GM18867 (cell line): Measurements from ENCODE around the gene TLE5.

Source experiments
- ATAC-seq: cut with Tn5 transposase; IDR thresholded peaks from one replicate; pipeline ENCODE4 v1.9.1; 2021; ENCODE audit warnings: mild to moderate bottlenecking, moderate library complexity; ENCODE audit not compliant: unreplicated experiment

The TLE5 gene

DNA sequence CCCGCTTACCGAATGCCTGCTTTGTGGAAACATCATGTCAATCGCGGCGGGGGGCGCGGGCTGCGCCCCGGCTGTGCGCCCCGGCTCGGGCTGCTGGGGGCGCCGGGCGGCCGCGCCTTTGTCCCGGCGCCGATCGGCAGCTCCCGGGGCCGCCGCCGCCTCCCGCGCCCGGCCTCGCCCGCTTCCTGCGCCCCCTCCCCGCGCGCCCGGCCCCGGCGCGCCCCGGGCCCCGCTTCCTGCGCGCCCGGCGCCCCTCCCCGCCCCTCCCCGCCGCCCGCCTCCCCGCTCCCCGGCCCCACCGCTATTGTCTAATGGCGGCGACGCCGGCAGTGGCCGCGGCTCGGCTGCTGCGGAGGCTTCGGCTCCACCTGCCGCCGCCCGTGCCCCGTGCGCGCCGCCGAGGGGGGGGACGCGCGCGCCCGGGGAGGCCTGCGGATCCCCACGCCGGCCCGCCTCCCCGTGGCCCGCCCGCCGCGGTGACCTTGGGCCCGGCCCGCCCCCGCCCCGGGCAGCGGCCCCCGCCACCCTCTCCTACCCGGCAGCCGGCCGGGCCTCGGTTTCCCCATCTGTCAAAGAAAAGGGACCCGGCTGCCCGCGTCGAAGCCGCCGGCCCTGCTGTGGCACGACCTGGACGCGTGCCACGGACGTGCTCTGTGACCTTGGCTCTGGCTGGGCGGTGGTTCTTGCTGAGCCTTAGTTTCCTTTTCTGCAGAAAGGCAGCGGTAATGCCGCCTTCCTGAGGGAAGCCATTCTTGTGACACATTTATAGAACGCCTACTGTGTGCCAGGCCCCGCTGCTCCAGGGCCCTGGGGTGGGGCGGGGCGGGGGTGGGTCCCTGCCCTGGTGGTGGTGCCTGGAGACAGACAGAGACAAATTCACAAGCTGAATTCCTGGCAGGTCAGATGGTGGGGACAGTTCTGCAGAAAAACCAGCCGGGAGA is at the start of gene TLE5:
Gene TLE5 (minus strand): TSS at position 331 of the 941 bp plus-strand sequence. CDS start 295 bp downstream, at position 36.
- ATAC-seq = no peak

GRCh38 chr19:3111586-3112247 is 49.4 kb upstream of the TLE5 start:
- ATAC-seq = no peak

- ATAC-seq = no peak
Observed at GRCh38 chr19:3110126-3110825, 48.0 kb upstream of the TLE5 start.

GRCh38 chr19:3109491-3109890 is 47.2 kb upstream of the TLE5 start:
- no peak for ATAC-seq

DNA sequence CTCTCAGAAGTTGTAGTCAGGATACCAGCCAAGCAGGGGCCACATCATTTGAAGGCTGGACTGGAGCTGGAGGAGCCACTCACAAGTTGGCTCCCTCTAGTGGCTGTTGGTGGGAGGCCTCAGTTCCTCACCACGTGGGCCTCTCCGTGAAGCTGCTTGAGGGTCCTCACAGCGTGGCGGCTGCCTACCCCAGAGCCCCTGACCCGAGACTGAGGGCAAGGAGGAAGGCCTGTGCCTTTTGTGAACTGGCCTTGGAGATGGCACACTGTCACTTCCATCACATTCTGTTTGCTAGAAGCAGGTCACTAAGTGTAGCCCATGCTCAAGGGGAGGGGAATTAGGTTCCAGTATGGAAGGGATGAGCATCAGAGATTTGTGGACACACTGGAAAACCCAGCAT is 46.5 kb upstream of the TLE5 start:
- ATAC-seq = no peak

DNA sequence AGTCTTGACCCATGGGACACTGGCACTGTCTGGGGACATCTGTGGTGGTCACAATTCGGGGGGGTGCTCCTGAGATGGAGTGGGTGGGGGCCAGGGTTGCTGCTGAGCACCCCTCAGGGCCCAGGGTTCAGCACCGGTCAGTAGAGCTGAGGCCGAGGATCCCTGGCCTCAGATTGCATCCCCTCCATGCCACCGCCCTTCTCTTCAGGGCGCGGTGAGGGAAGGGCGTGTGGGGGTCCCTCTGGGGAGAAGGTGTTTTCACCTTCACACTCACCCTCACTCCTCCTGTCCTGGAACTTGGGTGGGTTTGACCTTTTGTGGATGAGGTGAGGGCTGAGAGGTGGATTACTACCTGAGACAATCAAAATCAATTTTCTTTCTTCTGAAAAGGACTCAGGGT is 45.4 kb upstream of the TLE5 start:
- ATAC-seq = no peak

DNA sequence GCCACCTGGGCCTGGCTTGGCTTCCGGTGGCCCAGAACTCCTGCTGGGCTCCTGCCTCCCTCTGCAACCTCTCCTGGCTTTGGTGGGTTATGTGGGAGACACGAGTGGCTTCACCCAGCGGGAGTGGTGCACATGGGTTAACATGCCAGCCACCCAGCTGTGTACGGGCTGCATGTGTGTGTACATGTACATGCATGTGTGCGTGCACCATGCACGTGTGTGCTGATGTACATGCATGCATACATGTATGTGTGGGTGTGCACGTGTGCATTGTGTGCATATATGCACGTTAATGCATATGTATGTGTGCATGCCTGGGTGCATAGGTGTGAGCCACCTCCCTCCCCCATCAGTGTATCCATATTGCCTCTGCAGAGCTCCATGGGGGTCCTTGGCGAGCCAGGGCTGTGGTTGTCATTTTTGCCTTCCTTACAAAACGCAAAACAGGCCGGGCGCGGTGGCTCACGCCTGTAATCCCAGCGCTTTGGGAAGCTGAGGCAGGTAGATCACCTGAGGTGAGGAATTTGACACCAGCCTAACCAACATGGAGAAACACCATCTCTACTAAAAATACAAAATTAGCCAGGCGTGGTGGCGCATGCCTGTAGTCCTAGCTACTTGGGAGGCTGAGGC is 44.3 kb upstream of the TLE5 start:
- no peak for ATAC-seq

DNA sequence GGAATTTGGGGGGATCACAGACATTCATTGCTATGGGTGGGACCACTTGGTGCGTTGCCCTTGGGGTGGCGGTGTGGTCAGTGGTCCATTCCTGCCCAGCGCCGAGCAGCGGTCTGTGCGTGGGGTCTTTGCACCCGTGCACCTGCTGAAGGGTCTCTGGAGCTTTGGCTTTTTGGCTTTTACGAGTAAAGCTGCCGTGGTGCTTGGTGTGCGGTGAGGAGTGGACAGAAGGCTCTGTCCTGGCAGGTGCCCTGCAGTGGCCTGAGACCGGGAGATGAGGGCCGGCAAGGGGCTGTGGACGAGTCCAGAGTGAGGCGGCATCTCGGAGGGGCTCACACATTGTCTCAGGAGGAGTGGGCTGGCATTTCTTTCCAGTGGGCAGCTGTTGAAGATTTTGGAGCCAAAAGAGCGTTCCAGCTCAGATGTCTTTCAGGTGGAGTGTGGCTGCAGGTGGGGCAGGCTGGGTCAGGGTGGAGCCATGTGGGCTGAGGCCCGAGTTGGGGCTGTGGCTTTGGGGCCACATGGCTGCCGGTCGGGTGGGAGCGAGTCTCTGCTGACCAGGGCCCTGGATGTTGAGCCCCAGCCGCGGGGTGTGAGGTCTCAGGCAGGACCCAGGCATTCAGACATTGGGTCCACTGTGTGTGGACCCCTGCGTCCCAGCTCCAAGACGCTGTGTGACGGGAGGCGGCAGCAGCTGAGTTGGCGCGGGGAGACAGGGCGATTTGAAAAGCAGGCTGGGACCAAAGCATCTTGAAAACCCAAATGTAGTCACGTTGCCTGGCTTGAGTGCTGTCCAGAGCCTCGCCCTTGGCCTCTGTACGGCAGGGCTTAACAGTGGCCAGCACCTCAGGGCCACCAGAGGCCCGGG is 43.6 kb upstream of the TLE5 start:
- no peak for ATAC-seq

DNA sequence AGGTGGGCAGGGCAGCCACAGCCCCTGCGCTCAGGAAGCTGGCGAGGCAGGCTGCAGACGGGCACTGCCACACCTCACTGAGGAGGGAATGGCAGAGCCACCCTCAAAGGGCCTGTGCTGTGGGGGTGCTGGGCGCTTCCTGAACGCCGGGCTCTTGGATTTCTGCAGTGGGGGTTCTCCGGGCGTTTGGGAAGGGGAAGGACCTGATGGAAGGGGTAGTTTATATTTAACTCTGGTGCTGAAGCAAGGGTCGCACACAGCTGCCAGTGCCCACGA is 42.4 kb upstream of the TLE5 start:
- no peak for ATAC-seq

DNA sequence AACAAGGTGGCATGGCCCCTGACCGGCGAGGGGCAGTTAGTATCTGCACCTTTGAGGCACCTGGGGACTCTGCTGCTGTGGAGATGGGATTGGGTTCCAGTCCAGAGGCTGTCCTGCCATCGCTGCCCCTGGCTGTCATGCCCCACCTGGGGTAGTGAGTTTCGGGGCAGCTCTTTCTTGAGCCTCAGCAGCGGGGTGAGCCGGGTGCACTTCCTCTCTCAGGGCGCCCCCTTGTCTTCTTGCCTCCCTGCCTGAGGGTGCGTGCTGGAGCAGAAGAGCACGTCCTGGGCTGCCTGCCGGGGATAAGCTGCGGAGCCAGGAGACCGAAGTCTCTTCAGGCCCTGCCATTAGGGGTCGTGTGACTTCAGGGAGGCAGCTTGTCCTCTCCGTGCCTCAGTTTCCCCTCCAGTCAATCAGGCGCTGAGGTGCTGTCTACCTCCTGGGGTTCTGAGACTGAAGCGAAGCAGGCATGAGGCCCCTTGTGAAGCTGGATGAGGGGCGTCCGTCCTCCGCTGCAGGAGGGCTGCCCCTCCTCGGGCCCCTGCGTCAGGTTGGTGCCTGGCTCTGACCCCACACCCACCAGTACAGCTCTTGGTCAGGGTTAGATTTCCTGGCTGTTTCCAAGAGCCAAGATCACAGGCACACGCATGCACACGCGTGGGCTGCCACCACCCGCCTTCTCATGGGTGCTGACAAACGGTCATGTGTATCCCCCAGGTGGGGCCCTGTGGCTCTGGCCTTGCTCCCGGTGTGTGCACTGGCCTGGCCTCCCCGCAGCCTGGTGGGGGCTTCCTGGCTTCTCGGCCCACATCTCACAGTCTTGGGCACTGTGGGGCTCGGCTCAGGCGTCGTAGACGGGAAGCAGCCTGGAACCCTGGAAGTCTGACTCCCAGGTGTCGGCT is 40.2 kb upstream of the TLE5 start:
- ATAC-seq = no peak

DNA sequence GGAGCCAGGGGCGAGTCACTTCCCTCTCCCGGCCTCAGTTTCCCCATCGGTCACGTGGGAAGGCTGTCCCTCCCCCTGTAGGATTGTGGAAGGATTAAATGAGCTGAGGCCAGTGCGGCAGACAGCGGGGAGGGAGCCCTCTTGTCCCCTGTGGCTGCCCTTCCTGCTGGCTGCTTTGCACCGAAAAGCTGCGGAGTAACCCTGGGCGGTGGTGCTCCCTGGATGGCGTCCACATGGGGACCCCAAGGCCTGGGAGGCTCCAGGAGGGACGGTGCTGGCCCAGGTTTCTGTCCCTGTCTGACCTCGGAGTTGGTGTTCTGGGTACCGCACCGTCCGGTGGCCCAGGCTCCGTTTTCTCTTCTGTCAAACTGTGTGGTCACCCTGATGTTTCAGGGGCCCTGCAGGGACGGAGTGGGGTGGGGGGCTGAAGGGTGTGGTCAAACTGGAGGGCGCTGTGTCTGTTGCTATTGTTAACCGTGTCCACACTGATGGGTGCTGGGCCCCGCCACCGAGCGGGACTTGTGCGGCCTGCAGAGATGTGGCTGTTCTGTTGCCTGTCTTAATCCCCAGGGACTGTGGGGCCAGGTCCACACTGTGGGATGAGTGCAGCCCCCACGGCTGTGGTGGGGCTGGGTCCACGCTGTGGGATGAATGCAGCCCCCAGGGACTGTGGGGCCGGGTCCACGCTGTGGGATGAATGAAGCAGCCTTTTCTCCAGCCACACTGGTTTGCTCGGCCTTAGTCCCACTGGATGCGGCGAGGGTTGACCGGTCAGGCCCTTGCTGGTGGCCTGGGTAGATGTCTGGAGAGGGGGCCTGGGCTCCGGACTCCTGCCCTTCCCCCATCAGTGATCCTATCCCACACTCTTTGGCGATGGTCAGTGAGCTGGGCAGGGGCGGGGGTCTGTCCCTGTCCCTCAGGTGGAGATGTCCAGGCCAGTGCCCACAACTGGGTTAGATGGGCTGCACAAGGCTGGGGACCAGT is 38.7 kb upstream of the TLE5 start:
- no peak for ATAC-seq

DNA sequence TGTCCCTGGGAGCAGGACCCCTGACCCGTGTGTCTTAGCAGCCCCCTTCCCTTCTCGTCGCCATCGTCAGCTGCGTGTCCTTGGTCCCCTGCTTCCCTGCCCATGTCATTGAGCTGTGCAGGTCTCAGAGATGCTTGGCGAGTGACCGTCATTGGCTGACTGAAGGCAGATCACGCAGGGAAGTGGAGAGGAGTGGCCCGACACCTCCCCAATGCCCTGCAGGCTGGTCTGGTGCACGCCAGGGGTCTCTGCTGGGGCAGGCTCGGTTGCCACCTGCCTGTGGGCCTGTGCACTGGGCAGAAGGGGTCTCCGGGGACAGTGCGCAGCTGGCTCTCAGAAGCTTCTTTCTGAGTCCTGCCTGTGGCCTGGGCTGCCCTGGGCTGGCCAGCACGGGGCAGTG is 38.0 kb upstream of the TLE5 start:
- ATAC-seq = no peak

DNA sequence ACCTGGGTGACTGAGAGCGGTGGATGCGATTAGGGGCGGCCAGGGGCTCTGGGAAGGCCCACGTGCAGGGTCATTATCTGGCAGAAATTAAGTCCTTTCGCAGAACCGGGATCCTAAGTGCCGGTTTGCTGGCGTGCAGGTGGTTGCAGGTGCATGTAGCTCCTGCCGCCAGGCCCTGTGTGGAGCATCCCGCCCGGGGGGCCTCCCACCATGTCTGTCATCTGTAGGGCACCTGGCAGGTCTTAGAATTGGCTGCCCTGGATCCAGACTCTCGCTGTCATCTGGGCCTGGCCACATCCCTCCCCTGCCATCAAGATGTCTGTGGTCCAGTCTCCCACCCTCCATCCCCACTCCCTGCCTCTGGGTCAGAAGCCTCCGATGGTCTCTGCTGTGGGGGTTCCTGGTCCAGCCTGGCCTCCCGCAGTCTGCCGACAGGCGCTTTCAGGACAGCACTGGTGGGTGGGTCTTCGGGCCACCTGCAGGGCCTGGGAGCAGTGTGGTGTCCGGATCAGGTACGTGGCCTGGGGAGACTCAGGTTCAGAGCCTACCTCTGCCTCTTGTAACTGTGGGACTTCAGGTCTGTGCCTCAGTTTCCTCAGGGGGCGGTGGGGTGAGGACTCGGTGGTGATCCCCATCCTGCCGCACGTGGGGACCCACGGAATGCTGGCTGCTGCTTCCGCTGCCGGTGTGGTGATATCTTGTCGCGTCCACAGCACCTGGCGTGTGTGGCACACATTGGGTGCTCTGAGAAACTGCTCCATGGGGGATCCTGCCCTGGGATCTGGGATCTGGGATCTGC is 37.3 kb upstream of the TLE5 start:
- no peak for ATAC-seq

- ATAC-seq = no peak
Observed at GRCh38 chr19:3098515-3099346, 36.4 kb upstream of the TLE5 start.

GRCh38 chr19:3098141-3098514 is 35.8 kb upstream of the TLE5 start:
- no peak for ATAC-seq

DNA sequence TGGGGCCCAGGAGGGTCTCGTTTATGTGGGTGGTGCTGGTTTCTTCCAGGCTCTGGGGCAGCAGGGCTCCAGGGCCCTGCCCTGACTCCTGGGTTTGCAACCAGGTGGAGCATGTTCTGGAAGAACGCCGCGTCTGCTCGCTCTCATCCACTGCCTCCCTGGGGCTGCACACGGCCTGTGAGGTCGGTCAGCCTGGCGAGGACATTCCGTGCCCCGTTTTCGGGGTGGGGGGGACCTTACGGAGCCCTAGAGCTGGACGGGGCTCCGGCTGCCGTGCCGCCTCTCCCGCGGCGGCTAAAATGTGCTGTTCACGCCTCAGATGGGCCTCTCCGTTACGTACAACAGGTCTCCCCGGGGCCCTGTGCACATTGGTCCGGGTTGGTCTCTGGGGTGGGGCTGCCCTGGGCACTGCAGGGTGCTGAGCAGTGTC is 35.2 kb upstream of the TLE5 start:
- ATAC-seq = no peak

DNA sequence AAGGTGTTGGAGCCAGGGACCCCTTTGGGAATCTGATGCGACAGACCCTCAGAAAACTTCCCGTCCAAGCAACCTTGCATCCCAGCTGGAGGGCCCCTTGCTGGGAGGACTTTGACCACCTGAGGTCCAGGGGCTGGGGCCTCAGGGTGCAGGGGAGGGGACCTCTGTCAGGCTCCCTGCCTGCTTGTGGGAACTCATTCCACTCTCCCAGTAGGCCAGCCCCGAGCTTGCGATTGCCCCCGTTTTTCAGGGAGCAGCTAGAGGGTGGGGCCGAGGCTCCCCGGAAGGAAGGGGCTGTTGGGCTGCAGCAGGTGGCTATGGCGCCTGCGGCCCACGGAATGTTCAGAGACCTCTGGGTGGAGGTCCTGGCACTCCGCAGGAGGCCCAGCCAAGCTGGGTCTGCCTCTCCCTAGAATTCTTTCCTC is 34.6 kb upstream of the TLE5 start:
- no peak for ATAC-seq
